ENCODE measurements around the gene IL10.
A peak's percentile ranks its signal among the peaks of the same experiment; 100 is the strongest.

Gene IL10

GRCh38 chr1:206727981-206728696 is 44.2 kb downstream of the IL10 start:
- Mint-ChIP-seq H3K9me3 (no peaks in the 10 kb centered on the region), H3K36me3 (ENCODE audit: low read depth) (peaks cover 33% of the 10 kb centered on the region), H3K27ac (no peak overlapping the region), H3K4me3 (no peak overlapping the region), H3K4me1 (peaks cover 34% of the 10 kb centered on the region), H3K27me3 (ENCODE audit: low read depth) (no peaks in the 10 kb centered on the region)
- no peak for TF ChIP-seq CTCF (IDR thresholded peaks at IDR 0.05; ENCODE audit: unreplicated experiment in 3 of 3)

DNA sequence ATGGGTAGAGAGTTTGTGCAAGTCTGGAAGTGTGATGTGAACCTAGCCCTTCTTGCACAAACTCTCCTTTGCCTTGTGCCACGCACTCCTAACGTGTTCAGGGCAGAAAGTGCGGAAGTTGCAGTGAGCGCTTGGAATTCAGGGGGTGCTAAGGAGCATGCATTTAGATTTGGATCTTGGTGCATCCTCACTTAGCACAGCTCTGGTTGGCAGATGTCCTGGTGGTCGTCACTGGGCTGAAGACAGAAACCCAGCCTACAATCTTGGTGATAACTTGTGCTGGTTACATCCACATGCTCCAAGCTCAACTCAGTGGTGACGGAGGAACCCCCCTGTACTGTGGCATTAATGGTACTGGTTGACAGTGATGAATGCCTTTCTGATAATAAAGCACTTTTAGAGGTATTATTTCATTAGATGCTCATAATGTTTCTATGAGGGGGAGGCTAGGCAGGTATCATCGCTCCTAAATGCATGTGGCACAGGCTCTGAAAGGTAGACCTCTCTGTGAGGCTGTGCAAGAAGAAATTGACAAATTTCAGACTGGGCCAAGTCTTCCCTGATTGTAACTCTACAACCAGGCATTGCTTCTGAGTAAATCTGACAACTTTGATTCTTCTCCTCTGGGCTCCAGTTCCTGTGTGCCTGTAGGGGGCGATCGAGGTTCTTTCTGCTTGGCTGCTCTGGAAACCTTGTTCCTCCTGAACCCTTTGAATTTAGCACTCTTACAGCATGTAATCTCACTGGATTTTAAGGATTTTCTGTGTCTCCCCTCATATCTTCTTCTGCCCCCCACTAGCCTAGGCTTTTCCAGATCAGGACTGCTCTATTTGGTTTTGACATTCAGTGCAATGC is 47.0 kb downstream of the IL10 start:
- Mint-ChIP-seq H3K27me3 (ENCODE audit: low read depth) (no peaks in the 10 kb centered on the region), H3K4me3 (no peak overlapping the region), H3K36me3 (ENCODE audit: low read depth) (peaks cover 15% of the 10 kb centered on the region), H3K9me3 (no peaks in the 10 kb centered on the region), H3K4me1 (peaks cover 44% of the 10 kb centered on the region), H3K27ac (no peak overlapping the region)
- peak in 2 of 3 experiments; percentile 27 to 56 for TF ChIP-seq CTCF (IDR thresholded peaks at IDR 0.05; ENCODE audit: unreplicated experiment in 3 of 3)

DNA sequence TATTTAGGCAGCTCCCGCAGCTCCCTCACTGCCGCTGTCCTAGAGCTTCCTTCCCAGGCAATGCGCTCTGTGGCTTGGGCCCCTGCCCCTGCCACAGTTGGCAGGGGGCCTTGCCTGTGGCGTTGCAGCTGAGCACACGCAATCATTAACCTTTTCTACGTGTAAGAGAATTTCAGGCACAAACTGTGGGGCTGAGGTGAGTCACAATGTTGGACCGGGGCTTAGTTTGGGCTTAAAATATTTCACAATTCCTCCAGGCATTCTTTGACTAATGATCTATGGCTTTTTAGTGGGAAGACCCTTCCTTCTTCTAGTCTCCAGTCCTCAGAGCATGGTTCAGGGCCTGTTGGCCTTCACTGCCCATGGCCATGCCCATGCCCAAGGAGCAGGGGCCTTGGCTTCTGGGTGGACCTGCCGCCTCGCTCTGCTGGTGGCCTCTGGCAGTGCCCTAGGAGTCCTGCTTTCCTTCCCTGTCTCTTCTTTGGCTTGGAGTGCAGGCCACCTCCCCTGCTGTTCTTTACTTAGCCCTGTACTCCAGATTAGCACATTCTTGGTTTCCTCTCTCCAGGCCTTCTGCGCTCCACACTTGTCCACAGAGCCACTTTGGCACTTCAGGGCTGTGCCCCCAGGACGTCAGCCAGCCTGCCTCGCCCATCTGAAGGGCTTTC is 48.4 kb downstream of the IL10 start:
- Mint-ChIP-seq H3K27me3 (ENCODE audit: low read depth) (no peaks in the 10 kb centered on the region), H3K4me1 (peaks cover 54% of the 10 kb centered on the region), H3K9me3 (no peaks in the 10 kb centered on the region), H3K27ac (peak overlapping the region; percentile 60 to 71 (median 63)), H3K4me3 (no peak overlapping the region), H3K36me3 (ENCODE audit: low read depth) (peaks cover 3% of the 10 kb centered on the region)
- no peak for TF ChIP-seq CTCF (IDR thresholded peaks at IDR 0.05; ENCODE audit: unreplicated experiment in 3 of 3)

DNA sequence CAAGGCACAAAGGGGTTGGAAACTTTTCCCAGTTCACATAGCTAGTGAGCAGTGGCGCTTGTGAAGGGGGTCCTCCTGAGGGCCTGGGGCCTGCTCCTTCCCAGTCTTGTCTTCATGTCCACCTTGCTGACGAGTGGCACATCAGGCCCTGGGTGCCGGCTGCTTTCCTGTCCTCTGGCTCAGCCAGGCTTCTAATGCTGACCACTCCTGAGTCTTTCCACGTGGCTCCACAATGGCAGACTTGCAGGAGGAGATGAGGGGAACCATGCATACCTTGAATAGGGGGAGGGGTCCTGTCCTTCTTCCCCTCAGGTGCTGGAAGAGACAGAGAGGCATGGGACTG is 48.9 kb downstream of the IL10 start:
- H3K36me3 Mint-ChIP-seq (ENCODE audit: low read depth) = no peaks in the 10 kb centered on the region
- peaks cover 59% of the 10 kb centered on the region for H3K4me1 Mint-ChIP-seq
- peak overlapping the region; percentile 60 to 71 (median 63) for H3K27ac Mint-ChIP-seq
- no peaks in the 10 kb centered on the region for H3K27me3 Mint-ChIP-seq (ENCODE audit: low read depth)
- H3K9me3 Mint-ChIP-seq = no peaks in the 10 kb centered on the region
- no peak for TF ChIP-seq CTCF (IDR thresholded peaks at IDR 0.05; ENCODE audit: unreplicated experiment in 3 of 3)
- no peak overlapping the region for H3K4me3 Mint-ChIP-seq

DNA sequence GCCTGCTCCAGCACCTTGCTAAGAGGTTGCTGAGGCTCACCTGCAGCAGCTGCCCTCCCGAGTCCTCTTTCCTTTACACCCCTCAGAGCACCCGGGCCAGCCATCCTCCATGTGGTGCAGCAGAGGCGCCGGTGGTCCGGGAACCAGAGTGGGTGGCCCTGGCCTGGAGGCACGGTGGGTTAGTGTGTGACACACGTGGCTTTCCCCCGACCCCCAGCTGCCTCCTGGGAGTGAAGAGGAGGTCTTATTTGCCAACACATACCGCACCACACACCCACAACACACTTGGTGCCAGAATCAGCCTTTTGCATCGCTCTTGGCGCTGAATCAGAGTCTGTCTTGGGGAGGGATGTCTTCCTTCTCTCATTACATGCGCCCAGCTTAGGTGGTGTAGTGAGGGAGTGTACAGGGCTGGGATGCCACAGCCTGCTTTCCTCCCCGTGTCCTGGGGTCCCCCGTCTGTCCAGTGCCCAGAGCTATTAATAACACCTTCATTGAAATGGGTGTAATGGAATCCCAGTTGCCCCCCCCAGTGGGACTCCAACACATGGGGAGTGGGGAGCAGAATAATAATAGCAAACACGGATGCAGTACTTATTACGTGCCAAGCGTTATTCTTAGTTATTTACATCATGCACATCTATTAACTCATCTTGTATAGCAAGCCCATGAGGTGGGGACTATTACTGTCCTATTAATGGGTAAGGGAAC is 49.4 kb downstream of the IL10 start:
- H3K27ac Mint-ChIP-seq = no peak overlapping the region
- H3K27me3 Mint-ChIP-seq (ENCODE audit: low read depth) = no peaks in the 10 kb centered on the region
- no peaks in the 10 kb centered on the region for H3K36me3 Mint-ChIP-seq (ENCODE audit: low read depth)
- H3K4me3 Mint-ChIP-seq = no peak overlapping the region
- no peaks in the 10 kb centered on the region for H3K9me3 Mint-ChIP-seq
- H3K4me1 Mint-ChIP-seq = peaks cover 60% of the 10 kb centered on the region
- TF ChIP-seq CTCF (IDR thresholded peaks at IDR 0.05; ENCODE audit: unreplicated experiment in 3 of 3) = no peak

Measured in nephron (organoid).